Ishikawa (cell line): ENCODE results near the gene CFTR.

Experiments
- CEBPB ChIP-seq: IDR thresholded peaks from 2 replicates; pipeline ENCODE4 v1.6.1; 2012
- CREB1 ChIP-seq: IDR thresholded peaks from 2 replicates; pipeline ENCODE4 v1.6.1; 2012; ENCODE audit warnings: low read depth
- EP300 ChIP-seq: IDR thresholded peaks from 2 replicates; pipeline ENCODE4 v1.6.1; 2012; ENCODE audit warnings: borderline replicate concordance
- FOXM1 ChIP-seq: IDR thresholded peaks from 2 replicates; pipeline ENCODE4 v1.6.1; 2012; ENCODE audit warnings: low read depth, borderline replicate concordance
- NFIC ChIP-seq: IDR thresholded peaks from 2 replicates; pipeline ENCODE4 v1.6.1; 2012
- RAD21 ChIP-seq: IDR thresholded peaks from 2 replicates; pipeline ENCODE4 v1.6.1; 2012; ENCODE audit warnings: low read depth
- REST ChIP-seq: IDR thresholded peaks from 2 replicates; pipeline ENCODE4 v1.6.1; 2012; ENCODE audit warnings: low read depth, mild to moderate bottlenecking
- TAF1 ChIP-seq: IDR thresholded peaks from 2 replicates; pipeline ENCODE4 v1.6.1; 2012; ENCODE audit warnings: low read depth, mild to moderate bottlenecking
- TCF12 ChIP-seq: IDR thresholded peaks from 2 replicates; pipeline ENCODE4 v1.6.1; 2012; ENCODE audit warnings: low read depth
- TEAD4 ChIP-seq: IDR thresholded peaks from 2 replicates; pipeline ENCODE4 v1.6.1; 2012
- YY1 ChIP-seq: IDR thresholded peaks from 2 replicates; pipeline ENCODE4 v1.6.1; 2012; ENCODE audit warnings: low read depth
- ZBTB7A ChIP-seq: IDR thresholded peaks from 2 replicates; pipeline ENCODE4 v1.6.1; 2012; ENCODE audit warnings: low read depth
- TF ChIP-seq, protein P1 (sequence below): IDR thresholded peaks from 2 replicates; pipeline ENCODE4 v1.6.1; 2012

DNA sequence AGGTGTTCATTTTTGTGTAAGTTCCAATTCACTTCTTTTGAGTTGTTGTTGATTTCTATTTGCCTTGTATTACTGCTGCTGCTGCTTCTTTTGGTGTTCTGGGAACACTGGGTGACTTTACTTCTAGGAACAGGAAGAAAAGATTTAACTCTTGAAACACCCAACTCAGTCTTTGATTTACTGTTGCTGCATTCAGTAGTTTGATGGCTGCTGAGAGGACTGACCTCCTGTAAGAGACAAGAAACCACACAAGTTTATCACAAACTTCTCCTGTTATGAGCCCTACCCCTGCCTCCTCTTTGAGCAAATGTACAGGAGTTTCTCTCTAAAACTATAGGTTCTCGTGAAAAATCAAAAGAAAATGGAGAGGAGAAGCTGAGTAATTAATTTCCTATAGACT is 231.7 kb downstream of the CFTR start:
- TF ChIP-seq, protein P1, sequence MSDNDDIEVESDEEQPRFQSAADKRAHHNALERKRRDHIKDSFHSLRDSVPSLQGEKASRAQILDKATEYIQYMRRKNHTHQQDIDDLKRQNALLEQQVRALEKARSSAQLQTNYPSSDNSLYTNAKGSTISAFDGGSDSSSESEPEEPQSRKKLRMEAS, result no peak
- TF ChIP-seq REST (no peak), CEBPB (no peak), TAF1 (no peak), CREB1 (no peak), EP300 (no peak), TEAD4 (no peak), YY1 (no peak), RAD21 (no peak), TCF12 (no peak), ZBTB7A (no peak), FOXM1 (no peak), NFIC (no peak)
